ENCODE data around the gene RFFL. TPM values are rescaled to one million over a fixed set of nuclear protein-coding genes. Genes with fewer than 3 reads are reported as not detected.

The RFFL gene
- polyA plus RNA-seq, 2 of the 4 experiments (the other 2 are of a cell fraction), result 22.7 to 35.5 TPM

- WGBS (ENCODE audit: missing lambda C conversion rate), result 27% methylated on average over 7 of the region's 8 CpGs
- Histone ChIP-seq H3K4me2 (peak overlapping the region; percentile 46), H3K9me3 (no peaks in the 10 kb centered on the region), H3K4me1 (peaks cover 31% of the 10 kb centered on the region), H3K4me3 (no peak overlapping the region), H3K27ac (peak overlapping the region; percentile 77 to 80; a peak in 5 of 6 replicates)
- POLR2A ChIA-PET, result interaction anchor here (0.5 to 1.7 kb wide), 4 partner anchors 18 to 87 kb away, joined by 3 to 9 read pairs (median 6); partner anchors contain the start of gene RFFL
- DNase-seq (ENCODE audit: low read depth in 1 of 2, low spot score in 1 of 2) (peak; percentile 74 to 82), ATAC-seq (peak; percentile 92 to 94), FAIRE-seq (no peak)
- TF ChIP-seq HOXB5 (CRISPR knock-in tag; IDR thresholded peaks at IDR 0.05) (peak; percentile 17; the same call in 1 of the 2 replicates), CEBPB (IDR thresholded peaks at IDR 0.05) (peak in 1 of 2 experiments; percentile 40; a peak in 1 of 4 replicates), NPAS2 (CRISPR knock-in tag; IDR thresholded peaks at IDR 0.05; ENCODE audit: borderline replicate concordance) (no peak), FOSL2 (IDR thresholded peaks at IDR 0.05) (no peak), FOSL2 (CRISPR knock-in tag; IDR thresholded peaks at IDR 0.05) (peak; percentile 47), MAFK (IDR thresholded peaks at IDR 0.05; ENCODE audit: partially characterized antibody) (peak; percentile 17)
- CTCF ChIA-PET, result interaction anchor here (0.6 to 5.8 kb wide), 10 partner anchors 15 to 96 kb away, joined by 3 to 53 read pairs (median 7); partner anchors contain the start of genes LIG3 and RAD51D
These were observed 40.9 kb downstream of the RFFL start for GRCh38 chr17:35022536-35023063.

GRCh38 chr17:35021520-35022380 is 41.8 kb downstream of the RFFL start:
- TF ChIP-seq NR3C1 (IDR thresholded peaks at IDR 0.05) (no peak), HEYL (CRISPR knock-in tag; IDR thresholded peaks at IDR 0.05) (no peak), HOXA7 (CRISPR knock-in tag; IDR thresholded peaks at IDR 0.05) (0 out of 2 replicates have a peak, but pooled peaks have one; percentile 14)
- Histone ChIP-seq H3K27ac (peak overlapping the region; percentile 77 to 80; a peak in 3 of 6 replicates), H3K4me3 (no peak overlapping the region), H3K4me2 (peak overlapping the region; percentile 46), H3K4me1 (peaks cover 31% of the 10 kb centered on the region), H3K9me3 (no peaks in the 10 kb centered on the region)
- ChIA-PET CTCF (interaction anchor here (0.6 to 5.8 kb wide), 9 partner anchors 13 to 584 kb away, joined by 3 to 53 read pairs (median 6); partner anchors contain the start of gene RAD51D), POLR2A (interaction anchor here (0.5 to 1.7 kb wide), 3 partner anchors 42 to 88 kb away, joined by 4 to 9 read pairs (median 9); partner anchors contain the start of gene RFFL)
- no peak for ATAC-seq
- no peak for DNase-seq (ENCODE audit: low read depth in 1 of 2, low spot score in 1 of 2)
- no peak for FAIRE-seq
- 90% methylated on average over 11 of the region's 11 CpGs for WGBS (ENCODE audit: missing lambda C conversion rate)

GRCh38 chr17:35019386-35020179 is 43.9 kb downstream of the RFFL start:
- DNase-seq (ENCODE audit: low read depth in 1 of 2, low spot score in 1 of 2), result no peak
- ChIA-PET CTCF (interaction anchor here (0.9 to 5.8 kb wide), 8 partner anchors 7 to 101 kb away, joined by 3 to 53 read pairs (median 5); partner anchors contain the start of gene RFFL), POLR2A (no interaction called here)
- no peak overlapping the region for H3K4me3 ChIP-seq
- peaks cover 28% of the 10 kb centered on the region for H3K4me1 ChIP-seq
- WGBS (ENCODE audit: missing lambda C conversion rate), result 90% methylated on average over 6 of the region's 6 CpGs
- no peak for FAIRE-seq
- H3K4me2 ChIP-seq, result no peak overlapping the region
- no peak for ATAC-seq
- H3K9me3 ChIP-seq, result no peaks in the 10 kb centered on the region
- H3K27ac ChIP-seq, result no peak overlapping the region; a peak in 1 of 6 replicates
- no peak for TF ChIP-seq ZNF302 (CRISPR knock-in tag; IDR thresholded peaks at IDR 0.05)
- no peak for TF ChIP-seq ZC3H11A (IDR thresholded peaks at IDR 0.05)
- no peak for TF ChIP-seq E2F6 (IDR thresholded peaks at IDR 0.05; ENCODE audit: borderline replicate concordance, low read depth)
- TF ChIP-seq TFCP2L1 (CRISPR knock-in tag; IDR thresholded peaks at IDR 0.05), result no peak
- TF ChIP-seq EP300 (IDR thresholded peaks at IDR 0.05), result no peak
- no peak for TF ChIP-seq HOXB5 (CRISPR knock-in tag; IDR thresholded peaks at IDR 0.05)
- no peak for TF ChIP-seq MAX (IDR thresholded peaks at IDR 0.05)
- no peak for TF ChIP-seq CEBPB (IDR thresholded peaks at IDR 0.05)
- TF ChIP-seq FOSL2 (IDR thresholded peaks at IDR 0.05), result no peak
- no peak for TF ChIP-seq FOSL2 (CRISPR knock-in tag; IDR thresholded peaks at IDR 0.05)
- TF ChIP-seq CHD2 (IDR thresholded peaks at IDR 0.05; ENCODE audit: low read length, partially characterized antibody), result no peak
